Keratinocyte (primary cell): ENCODE data around the gene NT5C1A.

Source experiments
- CTCF ChIP-seq, 3 experiments: IDR thresholded peaks in 1 of 3; conservative IDR thresholded peaks in 1 of 3; optimal IDR thresholded peaks in 1 of 3; 2 replicates in 2 of 3; 3 replicates in 1 of 3; pipeline versions ENCODE3 to v1.5.1; 2011; ENCODE audit warnings: low read length in 3 of 3, mild to moderate bottlenecking in 3 of 3, moderate library complexity in 2 of 3, control low read depth in 1 of 3, inconsistent platforms in 1 of 3; ENCODE audit not compliant: insufficient read depth in 2 of 3; ENCODE audit errors: extremely low read depth in 1 of 3
- EZH2 ChIP-seq: IDR thresholded peaks from one replicate; pipeline ENCODE4 v1.6.1; 2012; ENCODE audit warnings: inconsistent platforms, mild to moderate bottlenecking, low read length, moderate library complexity

GRCh38 chr1:39713557-39713956, 41.6 kb upstream of the NT5C1A start:
- TF ChIP-seq CTCF (optimal IDR thresholded peaks at IDR 0.05 in 1 of 3, IDR thresholded peaks at IDR 0.05 in 1 of 3, conservative IDR thresholded peaks at IDR 0.05 in 1 of 3; ENCODE audit: extremely low read depth in 1 of 3, insufficient read depth in 2 of 3, low read length in 3 of 3) (no peak), EZH2 (no peak)
